ENCODE data around the gene TRPV2.
"Not testable (repeated sequence)": the region's sequence is repeated elsewhere in the genome, so short reads cannot be mapped to it uniquely, and the experiment has no call there.

TRPV2 gene

GRCh38 chr17:16415031-16415924 lies at the start of gene TRPV2:
TSS of gene TRPV2 (plus strand) at chr17:16415571. CDS start at chr17:16417669, 2,098 bp downstream.
- no peak for DNase-seq (ENCODE audit: low read depth)

GRCh38 chr17:16371742-16372141 lies 43.6 kb upstream of the TRPV2 start:
- peak; percentile 84 for DNase-seq (ENCODE audit: low read depth)

- DNase-seq (ENCODE audit: low read depth): peak; percentile 84
These were observed 41.0 kb upstream of the TRPV2 start for GRCh38 chr17:16374146-16374938.

DNA sequence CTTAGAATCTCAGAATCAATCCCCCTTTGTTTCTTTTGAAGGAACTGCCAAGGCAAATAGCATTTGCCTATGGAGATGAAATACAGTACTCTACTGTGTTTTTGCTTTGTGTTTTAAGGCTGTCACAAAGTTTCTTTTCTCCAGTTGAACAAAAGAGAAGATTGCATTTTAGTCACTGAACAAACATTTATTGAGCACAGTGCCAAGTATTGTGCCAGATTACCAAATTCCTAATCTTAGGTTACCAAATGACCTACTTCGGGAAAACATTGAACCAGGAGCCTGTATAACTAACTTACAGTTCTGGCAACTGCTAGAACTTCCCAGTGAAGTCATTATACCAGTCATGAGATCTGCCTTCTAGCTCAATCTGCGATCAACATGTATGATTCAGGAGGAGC lies 37.4 kb upstream of the TRPV2 start:
- DNase-seq (ENCODE audit: low read depth): peak; percentile 59

DNA sequence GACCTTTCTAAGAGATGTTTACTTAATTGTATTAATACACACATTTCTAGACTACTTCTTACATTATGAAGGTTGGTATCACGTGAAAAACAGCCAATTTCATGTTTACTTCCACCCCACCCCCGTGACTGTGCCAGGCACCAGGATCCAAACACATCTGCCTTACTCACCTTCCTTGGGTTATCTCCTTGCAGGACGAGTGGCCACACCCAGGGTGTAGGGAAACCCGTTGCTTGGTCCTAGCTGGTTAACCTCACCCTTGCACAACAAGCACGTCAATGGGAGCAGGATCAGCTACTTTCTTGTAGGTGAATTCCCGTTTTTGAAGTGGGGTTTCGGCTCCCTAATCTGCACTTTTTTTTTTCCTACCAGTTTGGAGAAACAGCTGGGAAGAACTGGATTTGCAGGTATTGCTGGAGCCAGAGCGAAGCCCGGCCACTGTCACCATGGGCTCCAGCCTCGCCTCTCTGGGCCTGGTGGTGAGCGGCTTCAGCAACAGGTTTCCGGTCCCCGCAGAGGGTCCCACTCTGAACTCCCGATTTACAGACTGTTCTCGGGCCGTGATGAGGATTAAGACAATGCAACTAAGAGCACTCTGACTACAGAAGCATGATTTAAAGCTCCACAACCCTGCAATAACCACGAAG lies 36.6 kb upstream of the TRPV2 start:
- DNase-seq (ENCODE audit: low read depth): peak; percentile 47

GRCh38 chr17:16379654-16380053 lies 35.7 kb upstream of the TRPV2 start:
- DNase-seq (ENCODE audit: low read depth): no peak

GRCh38 chr17:16380640-16381495 lies 34.5 kb upstream of the TRPV2 start, which contains the start of gene UBB:
TSS of gene UBB (plus strand) at chr17:16381091. CDS start at chr17:16381908, 817 bp downstream.
- DNase-seq (ENCODE audit: low read depth): peak; percentile 98

GRCh38 chr17:16381496-16381820 lies 33.9 kb upstream of the TRPV2 start:
- DNase-seq (ENCODE audit: low read depth): peak; percentile 38

GRCh38 chr17:16383216-16383615 lies 32.2 kb upstream of the TRPV2 start:
- no peak for DNase-seq (ENCODE audit: low read depth)

DNA sequence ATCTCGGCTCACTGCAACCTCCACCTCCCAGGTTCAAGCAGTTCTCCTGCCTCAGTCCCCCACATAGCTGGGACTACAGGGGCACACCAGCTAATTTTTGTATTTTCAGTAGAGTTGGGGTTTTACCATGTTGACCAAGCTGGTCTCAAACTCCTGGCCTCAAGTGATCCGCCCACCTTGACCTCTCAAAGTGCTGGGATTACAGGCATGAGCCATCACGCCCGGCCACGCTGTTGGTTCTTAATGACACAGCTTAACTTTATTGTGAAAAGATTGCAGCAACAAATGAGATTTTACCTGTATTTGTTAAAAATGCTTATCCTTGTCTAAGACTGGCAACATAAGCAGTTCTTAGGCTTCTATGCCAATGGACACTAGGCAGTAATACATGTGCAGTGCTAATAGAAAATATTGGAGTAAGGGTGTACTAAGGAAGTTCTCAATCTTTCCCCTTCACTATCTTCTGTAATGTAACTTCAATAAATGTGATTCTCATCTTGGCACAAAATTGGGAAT lies 31.5 kb upstream of the TRPV2 start:
- no peak for DNase-seq (ENCODE audit: low read depth)

DNA sequence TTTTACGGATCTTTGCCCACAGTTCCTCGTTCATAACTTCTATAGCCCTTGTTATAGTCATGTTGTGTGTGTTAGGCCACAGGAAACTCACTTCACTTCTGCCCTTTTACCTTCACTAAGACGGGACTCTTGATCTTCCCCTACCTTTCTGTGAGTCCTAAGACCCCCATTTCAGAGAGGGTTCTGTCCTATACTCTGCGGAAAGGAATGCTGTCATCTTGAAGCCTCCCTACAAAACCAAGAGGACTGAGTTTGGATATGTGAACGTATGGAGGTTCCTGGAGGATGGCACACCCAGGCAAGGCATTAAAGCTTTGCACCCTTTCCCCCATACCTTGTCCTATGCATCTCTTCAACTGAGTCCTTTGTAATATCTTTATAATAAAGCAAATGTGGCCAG lies 30.8 kb upstream of the TRPV2 start:
- no peak for DNase-seq (ENCODE audit: low read depth)

- not testable (repeated sequence) for DNase-seq (ENCODE audit: low read depth)
These were observed 29.3 kb upstream of the TRPV2 start for GRCh38 chr17:16386126-16386507.

DNA sequence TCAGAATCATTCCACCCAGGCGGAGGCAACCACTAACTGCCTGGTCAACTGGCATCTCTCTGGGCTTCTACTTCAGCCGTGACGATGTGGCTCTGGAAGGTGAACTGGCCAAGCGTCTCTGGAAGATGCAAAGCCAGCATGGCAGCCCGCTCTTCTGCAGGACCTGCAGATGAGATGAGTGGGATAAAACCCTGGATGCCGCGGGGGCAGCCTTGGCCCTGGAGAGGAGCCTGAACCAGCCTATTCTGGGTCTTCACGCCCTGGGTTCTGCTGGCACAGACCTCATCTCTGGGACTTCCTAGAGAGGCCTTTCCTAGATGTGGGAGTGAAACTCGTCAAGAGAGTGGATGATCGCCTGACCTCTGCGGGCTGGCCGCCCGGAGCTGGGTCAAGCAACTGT lies 23.9 kb upstream of the TRPV2 start:
- DNase-seq (ENCODE audit: low read depth): no peak

- DNase-seq (ENCODE audit: low read depth): not testable (repeated sequence)
These were observed 22.9 kb upstream of the TRPV2 start for GRCh38 chr17:16392491-16392890.

- not testable (repeated sequence) for DNase-seq (ENCODE audit: low read depth)
These were observed 19.5 kb upstream of the TRPV2 start for GRCh38 chr17:16395887-16396286.

GRCh38 chr17:16396693-16397092 lies 18.7 kb upstream of the TRPV2 start:
- not testable (repeated sequence) for DNase-seq (ENCODE audit: low read depth)

- DNase-seq (ENCODE audit: low read depth): peak; percentile 77
These were observed 16.8 kb upstream of the TRPV2 start for GRCh38 chr17:16398270-16399267.

GRCh38 chr17:16403847-16404246 lies 11.5 kb upstream of the TRPV2 start:
- not testable (repeated sequence) for DNase-seq (ENCODE audit: low read depth)

DNA sequence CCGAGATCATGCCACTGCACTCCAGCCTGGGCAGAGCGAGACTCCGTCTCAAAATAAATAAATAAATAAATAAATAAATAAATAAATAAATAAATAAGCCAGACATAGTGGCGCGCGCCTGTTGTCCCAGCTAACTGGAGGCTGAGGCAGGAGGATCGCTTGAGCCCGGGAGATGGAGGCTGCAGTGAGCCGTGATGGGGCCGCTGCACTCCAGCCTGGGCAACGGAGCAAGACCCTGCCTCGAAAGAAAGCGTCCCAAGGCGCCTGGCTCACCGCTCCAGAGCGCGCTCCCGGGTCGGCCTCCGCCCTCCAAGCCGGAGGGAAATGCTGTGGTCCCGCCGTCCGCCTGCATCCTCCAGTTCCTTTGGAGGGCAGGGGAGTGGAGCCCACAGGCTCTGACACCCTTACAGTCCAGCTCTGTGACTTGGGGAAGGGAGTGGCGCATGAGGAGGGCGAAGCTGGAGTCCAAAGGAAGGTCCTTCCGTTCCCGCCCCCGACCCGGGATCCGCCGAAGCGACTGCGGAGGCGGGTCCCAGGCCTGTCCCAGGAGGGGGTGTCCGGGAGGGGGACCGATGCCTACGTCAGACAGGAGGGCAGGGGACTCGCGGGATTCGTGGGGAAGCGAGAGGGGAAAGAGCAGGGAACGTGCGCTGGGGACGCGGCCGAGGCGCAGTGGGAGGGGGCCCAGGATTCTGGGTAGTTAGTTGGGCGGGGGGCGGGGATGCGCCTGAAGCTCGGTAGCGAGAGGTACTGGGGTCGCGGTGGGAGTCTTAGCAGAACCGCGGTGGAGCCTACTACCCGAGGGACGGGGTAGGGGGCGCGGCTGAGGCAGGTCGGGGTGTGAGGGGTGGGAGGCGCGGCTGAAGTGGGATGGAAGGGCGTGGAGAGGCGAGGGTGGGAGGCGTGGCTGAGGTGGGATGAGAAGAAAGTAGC lies 8.4 kb upstream of the TRPV2 start:
- DNase-seq (ENCODE audit: low read depth): no peak

Data from amniotic epithelial cell (primary cell).